Choroid plexus epithelial cell (primary cell): ENCODE data around the gene DMAP1.
"Not testable (repeated sequence)": the region's sequence is repeated elsewhere in the genome, so short reads cannot be mapped to it uniquely, and the experiment has no call there.

ENCODE experiments used
- DNase-seq: peaks from one replicate; pipeline ENCODE4 v3.0.0-alpha.2; 2010; ENCODE audit warnings: low read depth
- H3K4me3 ChIP-seq: 2 replicates; pipeline ENCODE4 v1.5.1; 2011; ENCODE audit warnings: low read depth, mild to moderate bottlenecking, control low read depth, low read length, moderate library complexity
- CTCF ChIP-seq: conservative IDR thresholded peaks from 2 replicates; pipeline ENCODE4 v1.5.1; 2011; ENCODE audit warnings: low read depth, mild to moderate bottlenecking, control low read depth, inconsistent platforms, low read length, moderate library complexity

DMAP1 gene

GRCh38 chr1:44213222-44214112, at the start of gene DMAP1:
Gene DMAP1, plus strand, starts transcription at chr1:44213471. Its CDS starts 283 bp downstream, at chr1:44213754.
- TF ChIP-seq CTCF, result peak; percentile 39
- DNase-seq, result peak; percentile 88
- H3K4me3 ChIP-seq, result peak within 1 kb of the TSS; percentile 99

- no peak for DNase-seq
- TF ChIP-seq CTCF, result no peak
- no peak overlapping the region for H3K4me3 ChIP-seq
These were observed 44.7 kb upstream of the DMAP1 start for GRCh38 chr1:44168520-44169098.

- TF ChIP-seq CTCF, result peak; percentile 34
- peak; percentile 40 for DNase-seq
- no peak overlapping the region for H3K4me3 ChIP-seq
These were observed 42.9 kb upstream of the DMAP1 start for GRCh38 chr1:44170281-44170823.

- no peak for TF ChIP-seq CTCF
- no peak overlapping the region for H3K4me3 ChIP-seq
- DNase-seq, result no peak
These were observed 38.6 kb upstream of the DMAP1 start for GRCh38 chr1:44174630-44175029.

GRCh38 chr1:44200336-44200735, 12.9 kb upstream of the DMAP1 start:
- TF ChIP-seq CTCF, result no peak
- H3K4me3 ChIP-seq, result no peak overlapping the region
- DNase-seq, result no peak

GRCh38 chr1:44206545-44206944, 6.7 kb upstream of the DMAP1 start:
- H3K4me3 ChIP-seq, DNase-seq: not testable (repeated sequence)

- H3K4me3 ChIP-seq, result no peak overlapping the region
- no peak for TF ChIP-seq CTCF
- DNase-seq, result no peak
These were observed 5.0 kb upstream of the DMAP1 start for GRCh38 chr1:44208226-44208625.
